Activated naive CD4-positive, alpha-beta T cell treated with anti-CD3 and anti-CD28 coated beads, Interleukin-2, amount 10 ng/mL, durations not matched to agents 7 days and 5 days (primary cell): ENCODE results near the gene HECW1.

Experiments
- CTCF ChIA-PET: fragments of 350-600 bp; sonication (Branson Sonifier 250); formaldehyde crosslinking; loops from one replicate; lab custom pipeline; 2021; ENCODE audit warnings: antibody characterized with exemption; lab: Charles Lee
- DNase-seq: peaks from one replicate; pipeline ENCODE4 v3.0.0-alpha.2; 2020
- H3K27ac Mint-ChIP-seq: one replicate; pipeline ENCODE4 v1.8.0; 2021; ENCODE audit warnings: mild to moderate bottlenecking, moderate library complexity, mixed read lengths
- H3K27me3 Mint-ChIP-seq: one replicate; pipeline ENCODE4 v1.8.0; 2021; ENCODE audit warnings: mild to moderate bottlenecking, mixed read lengths
- H3K36me3 Mint-ChIP-seq: one replicate; pipeline ENCODE4 v1.8.0; 2021; ENCODE audit warnings: mixed read lengths
- H3K4me1 Mint-ChIP-seq: one replicate; pipeline ENCODE4 v1.8.0; 2021; ENCODE audit warnings: mixed read lengths
- H3K4me3 Mint-ChIP-seq: one replicate; pipeline ENCODE4 v1.8.0; 2021; ENCODE audit warnings: mild to moderate bottlenecking, moderate library complexity, mixed read lengths
- H3K9me3 Mint-ChIP-seq: one replicate; pipeline ENCODE4 v1.8.0; 2021; ENCODE audit warnings: mixed read lengths

HECW1 gene

DNA sequence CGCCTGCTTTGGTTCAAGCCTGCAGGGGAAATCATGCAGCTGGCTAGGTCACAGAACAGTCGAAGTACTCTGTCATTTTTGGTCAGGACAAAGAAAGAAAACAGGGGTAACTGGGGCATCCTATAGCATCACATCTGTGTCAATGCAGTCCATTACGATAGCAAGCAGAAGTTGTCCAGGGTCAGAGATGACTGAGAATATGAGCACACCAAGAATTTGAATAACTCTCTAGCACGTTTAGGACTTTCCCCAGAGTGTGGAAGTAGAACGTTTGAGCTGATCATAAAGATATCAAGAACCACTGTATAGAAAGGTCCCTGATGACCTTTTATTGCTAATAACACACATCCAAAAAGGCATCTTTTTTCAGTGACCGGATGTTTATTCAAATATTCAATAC, 12.7 kb upstream of the HECW1 start:
- Mint-ChIP-seq H3K27me3 (peaks cover 10% of the 10 kb centered on the region), H3K36me3 (no peaks in the 10 kb centered on the region), H3K4me1 (no peaks in the 10 kb centered on the region), H3K4me3 (no peak overlapping the region), H3K9me3 (no peaks in the 10 kb centered on the region), H3K27ac (no peak overlapping the region)
- CTCF ChIA-PET, result no interaction called here
- no peak for DNase-seq

DNA sequence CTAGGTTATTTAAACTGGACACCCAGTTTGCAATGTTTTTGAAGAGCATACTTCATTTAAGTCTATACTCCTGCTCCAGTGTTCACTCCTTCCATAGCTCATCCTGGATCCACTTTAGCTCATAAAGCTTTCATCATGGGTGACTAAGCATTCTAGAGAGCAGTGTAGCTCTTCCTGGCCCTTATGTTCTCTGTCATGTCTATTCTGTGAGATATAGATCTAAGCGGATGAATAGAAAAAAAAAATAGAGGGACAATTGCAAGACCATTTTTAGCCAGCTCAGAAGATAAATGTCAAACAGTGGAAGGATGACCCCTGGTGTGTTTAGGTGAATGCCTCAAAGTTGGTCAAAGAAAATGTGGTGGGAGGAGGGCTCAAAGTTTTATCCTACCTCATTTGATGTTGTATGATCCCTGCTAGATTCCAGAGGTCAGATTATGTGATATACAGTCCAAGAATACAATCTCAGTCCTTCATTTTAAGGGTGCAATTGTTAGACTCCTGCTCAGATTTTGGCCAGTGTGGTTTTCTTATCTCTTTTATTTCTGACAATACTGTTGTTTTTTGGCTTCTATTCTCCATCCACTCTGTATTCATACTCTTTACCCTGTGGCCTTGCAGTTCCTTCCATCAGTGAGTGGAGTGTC, 7.5 kb upstream of the HECW1 start:
- CTCF ChIA-PET, result no interaction called here
- Mint-ChIP-seq H3K9me3 (no peaks in the 10 kb centered on the region), H3K27ac (no peak overlapping the region), H3K27me3 (peaks cover 10% of the 10 kb centered on the region), H3K36me3 (no peaks in the 10 kb centered on the region), H3K4me3 (no peak overlapping the region), H3K4me1 (no peaks in the 10 kb centered on the region)
- DNase-seq, result no peak

GRCh38 chr7:43105521-43106120, 6.8 kb upstream of the HECW1 start:
- Mint-ChIP-seq H3K36me3 (no peaks in the 10 kb centered on the region), H3K27ac (no peak overlapping the region), H3K4me3 (no peak overlapping the region), H3K9me3 (no peaks in the 10 kb centered on the region), H3K27me3 (peaks cover 16% of the 10 kb centered on the region), H3K4me1 (no peaks in the 10 kb centered on the region)
- CTCF ChIA-PET, result no interaction called here
- DNase-seq, result no peak

- CTCF ChIA-PET, result interaction anchor here (1.0 to 1.4 kb wide), 4 partner anchors 37 to 1168 kb away, joined by 3 read pairs; no protein-coding TSS in a partner anchor
- Mint-ChIP-seq H3K27me3 (peaks cover 43% of the 10 kb centered on the region), H3K36me3 (no peaks in the 10 kb centered on the region), H3K27ac (no peak overlapping the region), H3K9me3 (no peaks in the 10 kb centered on the region), H3K4me1 (peaks cover 3% of the 10 kb centered on the region), H3K4me3 (no peak overlapping the region)
- peak; percentile 70 for DNase-seq
Measured at GRCh38 chr7:43108255-43109011, 4.0 kb upstream of the HECW1 start.

DNA sequence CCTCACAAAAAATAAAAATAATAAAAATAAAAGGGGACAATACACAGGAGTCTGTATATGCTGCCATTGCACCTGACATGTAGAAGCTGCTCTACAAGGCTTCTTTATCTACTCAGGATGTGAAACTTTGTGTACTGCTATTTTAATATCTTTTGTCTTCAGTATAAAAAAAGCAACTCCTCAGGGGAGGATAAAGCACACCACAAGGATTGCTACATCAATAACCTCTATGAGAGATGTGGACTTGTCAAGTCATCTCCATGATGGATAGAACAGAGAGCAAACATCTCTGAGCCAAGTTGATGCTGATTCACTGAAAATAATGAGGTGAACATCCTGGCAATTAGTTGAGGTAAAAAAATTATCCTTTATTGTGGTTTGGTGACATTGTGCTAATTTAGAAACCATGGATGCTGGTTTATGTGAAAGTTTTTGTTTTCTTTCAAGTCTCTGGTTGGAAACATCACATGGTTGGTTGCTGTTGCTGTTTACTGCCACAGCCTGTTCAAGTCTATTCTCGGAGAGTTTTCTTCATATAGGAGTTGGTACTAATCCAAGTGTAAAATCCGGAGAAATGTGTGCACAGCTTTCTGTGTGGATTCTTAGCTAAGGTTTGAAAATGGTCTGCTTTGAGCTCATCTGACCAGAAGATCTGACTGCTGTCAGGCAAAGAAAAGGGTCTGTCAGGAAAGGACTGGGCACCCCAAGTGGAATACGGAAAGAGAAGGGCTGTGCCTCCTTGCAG, 1.5 kb upstream of the HECW1 start:
- CTCF ChIA-PET, result no interaction called here
- no peak overlapping the region for H3K27ac Mint-ChIP-seq
- H3K4me1 Mint-ChIP-seq, result peaks cover 10% of the 10 kb centered on the region
- peaks cover 68% of the 10 kb centered on the region for H3K27me3 Mint-ChIP-seq
- H3K9me3 Mint-ChIP-seq, result no peaks in the 10 kb centered on the region
- no peaks in the 10 kb centered on the region for H3K36me3 Mint-ChIP-seq
- no peak for DNase-seq
- no peak overlapping the region for H3K4me3 Mint-ChIP-seq

- Mint-ChIP-seq H3K36me3 (no peaks in the 10 kb centered on the region), H3K4me1 (peaks cover 10% of the 10 kb centered on the region), H3K4me3 (no peak overlapping the region), H3K9me3 (no peaks in the 10 kb centered on the region), H3K27ac (no peak overlapping the region), H3K27me3 (peaks cover 75% of the 10 kb centered on the region)
- CTCF ChIA-PET, result interaction anchor here (0.6 kb wide), 1 partner anchor 402 kb away, joined by 3 read pairs; no protein-coding TSS in a partner anchor
- DNase-seq, result no peak
Measured at GRCh38 chr7:43111630-43112458, 603 bp upstream of the HECW1 start.

GRCh38 chr7:43112941-43113621, 634 bp downstream of the HECW1 start:
- DNase-seq, result no peak
- Mint-ChIP-seq H3K36me3 (no peaks in the 10 kb centered on the region), H3K4me1 (peaks cover 10% of the 10 kb centered on the region), H3K9me3 (no peaks in the 10 kb centered on the region), H3K27ac (no peak overlapping the region), H3K4me3 (no peak overlapping the region), H3K27me3 (peaks cover 78% of the 10 kb centered on the region)
- CTCF ChIA-PET, result no interaction called here

GRCh38 chr7:43113622-43114457, 1.4 kb downstream of the HECW1 start:
- H3K27me3 Mint-ChIP-seq, result peaks cover 73% of the 10 kb centered on the region
- DNase-seq, result peak; percentile 21
- no peaks in the 10 kb centered on the region for H3K36me3 Mint-ChIP-seq
- no peak overlapping the region for H3K27ac Mint-ChIP-seq
- H3K4me1 Mint-ChIP-seq, result peaks cover 10% of the 10 kb centered on the region
- H3K9me3 Mint-ChIP-seq, result no peaks in the 10 kb centered on the region
- H3K4me3 Mint-ChIP-seq, result no peak overlapping the region
- CTCF ChIA-PET, result no interaction called here

GRCh38 chr7:43114458-43114780, 2.0 kb downstream of the HECW1 start:
- H3K27me3 Mint-ChIP-seq, result peaks cover 73% of the 10 kb centered on the region
- no peaks in the 10 kb centered on the region for H3K36me3 Mint-ChIP-seq
- no peak overlapping the region for H3K27ac Mint-ChIP-seq
- CTCF ChIA-PET, result no interaction called here
- H3K9me3 Mint-ChIP-seq, result no peaks in the 10 kb centered on the region
- no peak for DNase-seq
- no peak overlapping the region for H3K4me3 Mint-ChIP-seq
- peaks cover 10% of the 10 kb centered on the region for H3K4me1 Mint-ChIP-seq

GRCh38 chr7:43116451-43116850, 4.0 kb downstream of the HECW1 start:
- CTCF ChIA-PET, result no interaction called here
- Mint-ChIP-seq H3K4me3 (no peak overlapping the region), H3K4me1 (peaks cover 10% of the 10 kb centered on the region), H3K27me3 (peaks cover 56% of the 10 kb centered on the region), H3K9me3 (no peaks in the 10 kb centered on the region), H3K27ac (no peak overlapping the region), H3K36me3 (no peaks in the 10 kb centered on the region)
- DNase-seq, result no peak

GRCh38 chr7:43117095-43117494, 4.6 kb downstream of the HECW1 start:
- Mint-ChIP-seq H3K36me3 (no peaks in the 10 kb centered on the region), H3K9me3 (no peaks in the 10 kb centered on the region), H3K4me3 (no peak overlapping the region), H3K27me3 (peaks cover 50% of the 10 kb centered on the region), H3K4me1 (peaks cover 8% of the 10 kb centered on the region), H3K27ac (no peak overlapping the region)
- CTCF ChIA-PET, result no interaction called here
- no peak for DNase-seq

- DNase-seq, result no peak
- no peak overlapping the region for H3K27ac Mint-ChIP-seq
- peaks cover 6% of the 10 kb centered on the region for H3K4me1 Mint-ChIP-seq
- peaks cover 42% of the 10 kb centered on the region for H3K27me3 Mint-ChIP-seq
- no peaks in the 10 kb centered on the region for H3K36me3 Mint-ChIP-seq
- no peak overlapping the region for H3K4me3 Mint-ChIP-seq
- CTCF ChIA-PET, result no interaction called here
- no peaks in the 10 kb centered on the region for H3K9me3 Mint-ChIP-seq
Measured at GRCh38 chr7:43117861-43118260, 5.4 kb downstream of the HECW1 start.

DNA sequence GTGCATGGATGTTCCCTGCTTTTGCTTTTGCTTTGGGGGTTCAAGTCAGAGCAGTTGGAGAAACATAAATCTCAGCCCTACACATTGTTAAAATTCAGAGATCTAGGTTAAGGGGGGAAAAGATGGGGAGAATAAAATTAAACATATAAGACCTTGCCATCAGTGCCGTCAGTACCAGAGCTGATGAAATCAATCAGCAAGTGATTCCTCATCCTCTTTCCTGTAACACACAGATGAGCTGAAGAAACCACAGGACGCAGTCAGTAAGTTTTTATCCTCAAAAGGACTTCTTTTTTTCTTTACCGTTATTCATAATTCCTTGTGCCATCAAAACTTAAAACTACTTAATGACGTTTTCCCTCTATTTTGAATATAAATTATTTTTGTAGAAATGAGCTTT, 5.9 kb downstream of the HECW1 start:
- H3K27me3 Mint-ChIP-seq, result peaks cover 38% of the 10 kb centered on the region
- H3K27ac Mint-ChIP-seq, result no peak overlapping the region
- H3K9me3 Mint-ChIP-seq, result no peaks in the 10 kb centered on the region
- CTCF ChIA-PET, result no interaction called here
- no peak overlapping the region for H3K4me3 Mint-ChIP-seq
- no peaks in the 10 kb centered on the region for H3K36me3 Mint-ChIP-seq
- no peak for DNase-seq
- peaks cover 6% of the 10 kb centered on the region for H3K4me1 Mint-ChIP-seq
